ENCODE data around the gene FCER1G.

DNA sequence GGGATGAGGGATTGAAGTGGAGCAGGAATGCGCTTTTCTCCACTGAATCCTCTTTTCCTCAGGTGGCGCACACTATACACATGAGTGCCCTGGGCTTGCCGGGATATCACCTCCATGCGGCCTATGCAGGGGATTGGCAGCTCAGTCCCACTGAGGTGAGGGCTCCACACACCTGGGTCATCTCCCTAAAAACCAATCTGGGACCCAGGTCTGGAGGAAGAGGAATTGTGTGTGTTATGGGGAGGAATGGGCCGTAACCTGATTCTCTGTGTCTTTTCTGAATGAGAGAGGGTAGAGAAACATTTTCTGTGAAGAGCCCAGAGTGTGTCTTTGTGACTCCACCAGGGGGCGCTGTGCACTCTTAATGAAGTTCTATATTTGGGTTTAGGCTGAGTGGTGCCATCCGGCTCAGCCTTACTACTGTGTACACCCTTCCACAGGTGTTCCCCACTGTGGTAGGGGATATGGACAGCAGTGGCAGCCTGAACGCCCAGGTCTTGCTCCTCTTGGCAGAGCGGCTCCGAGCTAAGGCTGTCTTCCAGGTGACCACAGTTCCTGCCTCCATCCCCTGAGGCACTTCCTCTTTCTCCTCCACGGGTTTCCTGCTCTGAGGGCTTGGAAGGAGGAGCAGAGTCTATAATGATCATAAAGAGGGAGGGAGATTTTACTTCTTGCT is 12.2 kb downstream of the FCER1G start:
- TF ChIP-seq CTCF (IDR thresholded peaks at IDR 0.05; ENCODE audit: low read depth, low read length) (peak; percentile 74), MYC (IDR thresholded peaks at IDR 0.05; ENCODE audit: low read depth, low read length) (no peak; the same call in 1 of the 2 replicates), POLR2A (IDR thresholded peaks at IDR 0.05; ENCODE audit: extremely low read depth, insufficient read length) (no peak), MAX (IDR thresholded peaks at IDR 0.05; ENCODE audit: low read depth, low read length) (no peak)
